SK-N-SH (cell line): ENCODE measurements around the gene PRPSAP2. TPM values are rescaled to one million over a fixed set of nuclear protein-coding genes. Genes with fewer than 3 reads are reported as not detected.

Source experiments
- CTCF ChIA-PET: fragments of 300-600, 350-600 bp; formaldehyde crosslinking; extraction: SDS; loops from one replicate; lab custom pipeline; 2021; lab: Yijun Ruan, JAX
- POLR2A ChIA-PET: fragments of 350-600 bp; sonication (Branson Sonifier 250); formaldehyde crosslinking; extraction: SDS; loops from one replicate; lab custom pipeline; 2020; ENCODE audit warnings: antibody characterized with exemption, inconsistent platforms; lab: Yijun Ruan, JAX
- DNase-seq: peaks from one replicate; pipeline ENCODE4 v3.0.0; 2012
- H2AFZ ChIP-seq: fragments of 200-600 bp; sonication (generic); 2 replicates; pipeline ENCODE4 v1.8.1; 2016; ENCODE audit warnings: antibody characterized with exemption, mild to moderate bottlenecking, low read depth
- H3F3A ChIP-seq: fragments of 200-600 bp; sonication (generic); replicated peaks from 2 replicates; pipeline ENCODE3; 2016; ENCODE audit warnings: antibody characterized with exemption, mild to moderate bottlenecking; ENCODE audit not compliant: insufficient read depth
- H3K27ac ChIP-seq, 2 experiments: fragments of 200-500 bp in 1 of 2; fragments of 200-600 bp in 1 of 2; sonication (Bioruptor generic) in 1 of 2; sonication (generic), shearing (Covaris generic) in 1 of 2; 2 replicates each; pipeline versions ENCODE4 v1.5.1 to v1.6.1; 2014 to 2016; ENCODE audit warnings: low read depth in 2 of 2, inconsistent platforms in 1 of 2, low read length in 1 of 2, mild to moderate bottlenecking in 1 of 2, mixed read lengths in 1 of 2
- H3K27me3 ChIP-seq: fragments of 200-600 bp; sonication (generic), shearing (Covaris generic); 2 replicates; pipeline ENCODE4 v1.6.1; 2016; ENCODE audit warnings: mixed run types; ENCODE audit not compliant: insufficient read depth
- H3K36me3 ChIP-seq, 2 experiments: fragments of 200-500 bp in 1 of 2; fragments of 200-600 bp in 1 of 2; sonication (Bioruptor generic) in 1 of 2; sonication (generic) in 1 of 2; replicated peaks in 1 of 2; 2 replicates each; pipeline versions ENCODE3 to v1.5.1; 2014 to 2016; ENCODE audit warnings: low read length in 1 of 2, mild to moderate bottlenecking in 1 of 2; ENCODE audit not compliant: insufficient read depth in 2 of 2, control insufficient read depth in 1 of 2
- H3K4me1 ChIP-seq, 2 experiments: fragments of 200-500 bp in 1 of 2; fragments of 200-600 bp in 1 of 2; sonication (Bioruptor generic) in 1 of 2; sonication (generic), shearing (Covaris generic) in 1 of 2; 2 replicates each; pipeline versions ENCODE4 v1.5.1 to v1.6.1; 2014 to 2016; ENCODE audit warnings: low read depth in 1 of 2, low read length in 1 of 2, mixed run types in 1 of 2; ENCODE audit not compliant: insufficient read depth in 2 of 2, control insufficient read depth in 1 of 2
- H3K4me2 ChIP-seq: fragments of 200-600 bp; sonication (generic), shearing (Covaris generic); 2 replicates; pipeline ENCODE4 v1.6.1; 2017; ENCODE audit warnings: mixed run types
- H3K4me3 ChIP-seq, 2 experiments: fragments of 200-500 bp in 1 of 2; fragments of 200-600 bp in 1 of 2; sonication (Bioruptor generic) in 1 of 2; sonication (generic), shearing (Covaris generic) in 1 of 2; 2 replicates each; pipeline versions ENCODE4 v1.5.1 to v1.8.1; 2014 to 2016; ENCODE audit warnings: low read depth in 2 of 2, inconsistent platforms in 1 of 2, low read length in 1 of 2, mild to moderate bottlenecking in 1 of 2, mixed read lengths in 1 of 2, moderate library complexity in 1 of 2
- H3K79me2 ChIP-seq: fragments of 200-600 bp; sonication (generic); 2 replicates; pipeline ENCODE4 v1.8.1; 2017; ENCODE audit warnings: mild to moderate bottlenecking; ENCODE audit not compliant: insufficient read depth
- H3K9ac ChIP-seq: fragments of 200-600 bp; sonication (generic); 2 replicates; pipeline ENCODE4 v1.6.1; 2017; ENCODE audit warnings: mixed run types
- H3K9me2 ChIP-seq: fragments of 200-600 bp; sonication (generic); 2 replicates; pipeline ENCODE4 v1.6.1; 2017; ENCODE audit warnings: mixed run types
- H3K9me3 ChIP-seq: fragments of 200-600 bp; sonication (generic); 2 replicates; pipeline ENCODE4 v1.6.1; 2017; ENCODE audit warnings: mixed run types, mild to moderate bottlenecking, moderate library complexity
- H4K20me1 ChIP-seq: fragments of 200-600 bp; sonication (generic); 2 replicates; pipeline ENCODE4 v1.6.1; 2017; ENCODE audit warnings: mild to moderate bottlenecking, mixed run types; ENCODE audit not compliant: insufficient read depth
- EP300 ChIP-seq, 2 experiments: IDR thresholded peaks; 2 replicates each; pipeline versions ENCODE4 v1.4.0 to v1.6.1; 2012; ENCODE audit warnings: borderline replicate concordance in 1 of 2, low read depth in 1 of 2, low read length in 1 of 2
- GABPA ChIP-seq: IDR thresholded peaks from 2 replicates; pipeline ENCODE4 v1.4.0; 2012; ENCODE audit warnings: low read depth, mild to moderate bottlenecking
- GATA2 ChIP-seq: sonication (generic); formaldehyde crosslinking; IDR thresholded peaks from 2 replicates; pipeline ENCODE4 v1.5.0; 2020; ENCODE audit warnings: mild to moderate bottlenecking, missing genetic modification reagents
- IRF3 ChIP-seq: fragments of 150-350 bp; IDR thresholded peaks from 2 replicates; pipeline ENCODE4 v1.6.1; 2016; ENCODE audit warnings: mild to moderate bottlenecking, low read depth, low read length
- JUND ChIP-seq: IDR thresholded peaks from 2 replicates; pipeline ENCODE4 v1.4.0; 2012
- NRF1 ChIP-seq: IDR thresholded peaks from 2 replicates; pipeline ENCODE4 v1.6.1; 2012; ENCODE audit warnings: low read depth, mild to moderate bottlenecking, low read length
- TCF12 ChIP-seq: IDR thresholded peaks from 2 replicates; pipeline ENCODE4 v1.4.0; 2012
- WGBS: methylation state at CpG from one replicate; pipeline ENCODE4 v1.1.6; 2017; ENCODE audit warnings: low lambda C conversion rate; 5-methylcytosine and 5-hydroxymethylcytosine counted together
- polyA plus RNA-seq, 3 experiments: library from polyadenylated mRNA; depleted of rRNA; stranded (reverse); fragments of >200 nt; gene quantifications; 2 replicates each; pipeline ENCODE4 v1.2.3, GENCODE V29; 2012
- TF ChIP-seq, protein P1 (sequence below): fragments of 200-600 bp; sonication (generic); IDR thresholded peaks from 2 replicates; pipeline ENCODE4 v1.6.1; 2017; ENCODE audit warnings: antibody characterized with exemption, mild to moderate bottlenecking, moderate library complexity
- TF ChIP-seq, protein P2 (sequence below): fragments of 150-350 bp; IDR thresholded peaks from 2 replicates; pipeline ENCODE4 v1.6.1; 2017; ENCODE audit warnings: antibody characterized with exemption, low read length, low read depth, borderline replicate concordance
- TF ChIP-seq, protein P3 (sequence below): IDR thresholded peaks from 2 replicates; pipeline ENCODE4 v1.4.0; 2012; ENCODE audit warnings: low read depth, borderline replicate concordance
- TF ChIP-seq, protein P4 (sequence below): IDR thresholded peaks from 2 replicates; pipeline ENCODE4 v1.6.1; 2012; ENCODE audit warnings: mild to moderate bottlenecking, low read depth, low read length, moderate library complexity

PRPSAP2 gene
- polyA plus RNA-seq, 1 of the 3 experiments (the other 2 are of a cell fraction), result 27.6 TPM

DNA sequence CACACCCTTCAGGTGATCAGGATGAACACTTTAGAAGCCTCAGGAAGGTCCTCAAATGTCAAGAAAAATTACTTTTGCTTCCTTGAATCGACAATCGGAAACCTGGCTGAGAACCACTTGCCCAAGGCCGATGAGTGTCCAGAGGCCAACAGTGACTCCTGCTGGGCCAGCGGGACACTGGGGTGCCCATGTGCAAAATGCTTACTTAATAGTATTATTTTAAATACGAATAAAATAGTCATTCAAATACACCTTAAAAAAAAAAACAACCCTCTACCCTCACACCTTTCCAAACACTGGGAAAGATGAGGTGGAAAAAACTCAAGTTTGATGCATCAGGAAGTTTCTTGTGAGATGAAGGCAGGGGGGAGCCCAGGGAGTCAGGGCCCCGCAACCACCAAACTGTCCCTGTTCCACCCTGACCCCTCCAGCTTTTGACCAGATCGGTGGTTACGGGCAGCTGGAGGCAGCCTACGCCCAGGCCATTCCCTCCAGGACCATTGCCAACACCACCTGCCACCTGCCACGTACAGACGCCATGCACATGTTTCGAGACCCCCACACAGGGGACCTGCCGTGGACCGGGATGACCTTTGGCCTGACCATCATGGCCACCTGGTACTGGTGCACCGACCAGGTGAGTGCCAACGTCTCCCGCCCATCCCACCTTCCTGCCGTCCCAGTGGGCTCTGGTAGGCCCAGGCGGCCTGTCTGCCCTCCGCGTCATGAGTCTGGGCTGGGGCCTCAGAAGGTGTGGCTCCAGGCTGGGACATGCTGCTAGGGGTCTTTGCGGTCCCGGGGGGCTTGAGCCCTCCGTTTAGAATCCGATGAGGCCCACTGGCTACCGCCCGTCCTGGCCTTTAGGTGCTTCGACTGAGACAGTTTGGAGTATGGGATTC, 112.9 kb downstream of the PRPSAP2 start:
- Histone ChIP-seq H3K9me3 (no peaks in the 10 kb centered on the region), H4K20me1 (no peaks in the 10 kb centered on the region), H3K4me1 (peaks cover 4 to 24% of the 10 kb centered on the region in 2 experiments; a peak in 2 of 4 replicates), H3K4me3 (no peak overlapping the region), H3K9ac (no peak overlapping the region), H2AFZ (no peak overlapping the region), H3K27me3 (no peaks in the 10 kb centered on the region), H3K9me2 (no peaks in the 10 kb centered on the region), H3K79me2 (no peaks in the 10 kb centered on the region), H3F3A (peaks cover 4% of the 10 kb centered on the region), H3K36me3 (peaks cover 0 to 6% of the 10 kb centered on the region in 2 experiments), H3K27ac (no peak overlapping the region), H3K4me2 (no peak overlapping the region)
- 91% methylated on average over 18 of the region's 28 CpGs for WGBS
- ChIA-PET POLR2A (no interaction called here), CTCF (interaction anchor here (1.4 to 1.9 kb wide), 3 partner anchors 10 to 15 kb away, joined by 3 to 10 read pairs (median 7); no protein-coding TSS in a partner anchor)
- no peak for DNase-seq
- TF ChIP-seq, protein P1, sequence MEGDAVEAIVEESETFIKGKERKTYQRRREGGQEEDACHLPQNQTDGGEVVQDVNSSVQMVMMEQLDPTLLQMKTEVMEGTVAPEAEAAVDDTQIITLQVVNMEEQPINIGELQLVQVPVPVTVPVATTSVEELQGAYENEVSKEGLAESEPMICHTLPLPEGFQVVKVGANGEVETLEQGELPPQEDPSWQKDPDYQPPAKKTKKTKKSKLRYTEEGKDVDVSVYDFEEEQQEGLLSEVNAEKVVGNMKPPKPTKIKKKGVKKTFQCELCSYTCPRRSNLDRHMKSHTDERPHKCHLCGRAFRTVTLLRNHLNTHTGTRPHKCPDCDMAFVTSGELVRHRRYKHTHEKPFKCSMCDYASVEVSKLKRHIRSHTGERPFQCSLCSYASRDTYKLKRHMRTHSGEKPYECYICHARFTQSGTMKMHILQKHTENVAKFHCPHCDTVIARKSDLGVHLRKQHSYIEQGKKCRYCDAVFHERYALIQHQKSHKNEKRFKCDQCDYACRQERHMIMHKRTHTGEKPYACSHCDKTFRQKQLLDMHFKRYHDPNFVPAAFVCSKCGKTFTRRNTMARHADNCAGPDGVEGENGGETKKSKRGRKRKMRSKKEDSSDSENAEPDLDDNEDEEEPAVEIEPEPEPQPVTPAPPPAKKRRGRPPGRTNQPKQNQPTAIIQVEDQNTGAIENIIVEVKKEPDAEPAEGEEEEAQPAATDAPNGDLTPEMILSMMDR, result peak; percentile 31; the same call in 1 of the 2 replicates
- TF ChIP-seq TCF12, result no peak

DNA sequence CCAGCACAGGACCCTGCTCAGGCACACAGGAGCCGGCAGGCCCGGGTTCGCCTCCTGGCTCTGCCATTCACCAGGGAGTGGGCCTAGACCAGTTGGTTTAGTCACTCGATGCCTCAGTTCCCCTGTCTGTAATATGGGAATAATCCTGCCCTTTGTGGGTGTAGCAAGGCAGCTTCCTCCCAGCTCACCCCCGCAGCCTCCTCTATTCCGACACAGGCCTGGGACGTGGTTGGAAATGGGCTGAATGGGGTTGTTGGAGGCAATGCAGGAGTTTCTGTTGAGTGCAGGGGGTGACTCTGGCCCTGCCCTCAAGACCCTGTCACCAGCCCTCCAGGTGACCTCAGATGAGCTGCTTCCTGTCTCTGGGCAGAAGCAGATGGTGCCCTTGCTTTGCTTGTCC, 113.9 kb downstream of the PRPSAP2 start:
- H3K9ac ChIP-seq, result no peak overlapping the region
- H3K27ac ChIP-seq, result no peak overlapping the region; a peak in 1 of 4 replicates
- H3K79me2 ChIP-seq, result no peaks in the 10 kb centered on the region
- H4K20me1 ChIP-seq, result no peaks in the 10 kb centered on the region
- CTCF ChIA-PET, result interaction anchor here (1.7 kb wide), 1 partner anchor 11 kb away, joined by 7 read pairs; no protein-coding TSS in a partner anchor
- peaks cover 4 to 22% of the 10 kb centered on the region in 2 experiments; a peak in 2 of 4 replicates for H3K4me1 ChIP-seq
- H3K4me3 ChIP-seq, result no peak overlapping the region
- H3K4me2 ChIP-seq, result no peak overlapping the region
- TF ChIP-seq, protein P2, sequence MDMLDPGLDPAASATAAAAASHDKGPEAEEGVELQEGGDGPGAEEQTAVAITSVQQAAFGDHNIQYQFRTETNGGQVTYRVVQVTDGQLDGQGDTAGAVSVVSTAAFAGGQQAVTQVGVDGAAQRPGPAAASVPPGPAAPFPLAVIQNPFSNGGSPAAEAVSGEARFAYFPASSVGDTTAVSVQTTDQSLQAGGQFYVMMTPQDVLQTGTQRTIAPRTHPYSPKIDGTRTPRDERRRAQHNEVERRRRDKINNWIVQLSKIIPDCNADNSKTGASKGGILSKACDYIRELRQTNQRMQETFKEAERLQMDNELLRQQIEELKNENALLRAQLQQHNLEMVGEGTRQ, result no peak
- TF ChIP-seq GABPA, result no peak
- TF ChIP-seq NRF1, result no peak
- TF ChIP-seq JUND, result no peak
- TF ChIP-seq EP300 (IDR thresholded peaks at IDR 0.05; ENCODE audit: borderline replicate concordance in 1 of 2, low read depth in 1 of 2, low read length in 1 of 2), result no peak
- no peak for TF ChIP-seq IRF3
- TF ChIP-seq GATA2, result no peak
- TF ChIP-seq, protein P3, sequence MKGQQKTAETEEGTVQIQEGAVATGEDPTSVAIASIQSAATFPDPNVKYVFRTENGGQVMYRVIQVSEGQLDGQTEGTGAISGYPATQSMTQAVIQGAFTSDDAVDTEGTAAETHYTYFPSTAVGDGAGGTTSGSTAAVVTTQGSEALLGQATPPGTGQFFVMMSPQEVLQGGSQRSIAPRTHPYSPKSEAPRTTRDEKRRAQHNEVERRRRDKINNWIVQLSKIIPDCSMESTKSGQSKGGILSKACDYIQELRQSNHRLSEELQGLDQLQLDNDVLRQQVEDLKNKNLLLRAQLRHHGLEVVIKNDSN, result no peak
- TF ChIP-seq, protein P4, sequence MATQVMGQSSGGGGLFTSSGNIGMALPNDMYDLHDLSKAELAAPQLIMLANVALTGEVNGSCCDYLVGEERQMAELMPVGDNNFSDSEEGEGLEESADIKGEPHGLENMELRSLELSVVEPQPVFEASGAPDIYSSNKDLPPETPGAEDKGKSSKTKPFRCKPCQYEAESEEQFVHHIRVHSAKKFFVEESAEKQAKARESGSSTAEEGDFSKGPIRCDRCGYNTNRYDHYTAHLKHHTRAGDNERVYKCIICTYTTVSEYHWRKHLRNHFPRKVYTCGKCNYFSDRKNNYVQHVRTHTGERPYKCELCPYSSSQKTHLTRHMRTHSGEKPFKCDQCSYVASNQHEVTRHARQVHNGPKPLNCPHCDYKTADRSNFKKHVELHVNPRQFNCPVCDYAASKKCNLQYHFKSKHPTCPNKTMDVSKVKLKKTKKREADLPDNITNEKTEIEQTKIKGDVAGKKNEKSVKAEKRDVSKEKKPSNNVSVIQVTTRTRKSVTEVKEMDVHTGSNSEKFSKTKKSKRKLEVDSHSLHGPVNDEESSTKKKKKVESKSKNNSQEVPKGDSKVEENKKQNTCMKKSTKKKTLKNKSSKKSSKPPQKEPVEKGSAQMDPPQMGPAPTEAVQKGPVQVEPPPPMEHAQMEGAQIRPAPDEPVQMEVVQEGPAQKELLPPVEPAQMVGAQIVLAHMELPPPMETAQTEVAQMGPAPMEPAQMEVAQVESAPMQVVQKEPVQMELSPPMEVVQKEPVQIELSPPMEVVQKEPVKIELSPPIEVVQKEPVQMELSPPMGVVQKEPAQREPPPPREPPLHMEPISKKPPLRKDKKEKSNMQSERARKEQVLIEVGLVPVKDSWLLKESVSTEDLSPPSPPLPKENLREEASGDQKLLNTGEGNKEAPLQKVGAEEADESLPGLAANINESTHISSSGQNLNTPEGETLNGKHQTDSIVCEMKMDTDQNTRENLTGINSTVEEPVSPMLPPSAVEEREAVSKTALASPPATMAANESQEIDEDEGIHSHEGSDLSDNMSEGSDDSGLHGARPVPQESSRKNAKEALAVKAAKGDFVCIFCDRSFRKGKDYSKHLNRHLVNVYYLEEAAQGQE, result no peak
- no peak overlapping the region for H2AFZ ChIP-seq
- H3K9me3 ChIP-seq, result no peaks in the 10 kb centered on the region
- no peaks in the 10 kb centered on the region for H3K27me3 ChIP-seq
- DNase-seq, result no peak
- no peaks in the 10 kb centered on the region for H3K9me2 ChIP-seq
- H3F3A ChIP-seq, result peaks cover 4% of the 10 kb centered on the region
- POLR2A ChIA-PET, result no interaction called here
- peaks cover 0 to 9% of the 10 kb centered on the region in 2 experiments for H3K36me3 ChIP-seq
- WGBS, result 100% methylated on average over 4 of the region's 7 CpGs
